Fibroblast of lung (primary cell): ENCODE data around the gene PNLDC1.
"Not testable (repeated sequence)": the region's sequence is repeated elsewhere in the genome, so short reads cannot be mapped to it uniquely, and the experiment has no call there.

Experiments used
- CTCF ChIP-seq, 2 donors: IDR thresholded peaks in 1 of 2; conservative IDR thresholded peaks in 1 of 2; 1 replicate in 1 of 2; 2 replicates in 1 of 2; pipeline ENCODE4 v1.5.1; 2011 to 2012; ENCODE audit warnings: low read length in 2 of 2, control low read depth in 1 of 2, inconsistent platforms in 1 of 2, low read depth in 1 of 2, mild to moderate bottlenecking in 1 of 2
- EZH2 ChIP-seq: IDR thresholded peaks from 2 replicates; pipeline ENCODE4 v1.5.1; 2012; ENCODE audit warnings: low read length, control low read depth, mild to moderate bottlenecking; ENCODE audit errors: missing control alignments

DNA sequence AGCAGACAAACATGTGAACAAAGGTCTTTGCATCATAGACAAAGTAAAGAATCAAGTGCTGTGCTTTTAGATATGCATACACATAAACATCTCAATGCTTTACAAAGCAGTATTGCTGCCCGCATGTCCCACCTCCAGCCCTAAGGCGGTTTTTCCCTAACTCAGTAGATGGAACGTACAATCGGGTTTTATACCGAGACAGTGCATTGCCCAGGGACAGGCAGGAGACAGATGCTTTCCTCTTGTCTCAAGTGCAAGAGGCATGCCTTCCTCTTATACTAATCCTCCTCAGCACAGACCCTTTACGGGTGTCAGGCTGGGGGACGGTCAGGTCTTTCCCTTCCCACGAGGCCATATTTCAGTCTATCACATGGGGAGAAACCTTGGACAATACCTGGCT lies 5.1 kb upstream of the PNLDC1 start:
- not testable (repeated sequence) for TF ChIP-seq CTCF (conservative IDR thresholded peaks at IDR 0.05 in 1 of 2, IDR thresholded peaks at IDR 0.05 in 1 of 2; ENCODE audit: low read depth in 1 of 2, low read length in 2 of 2); EZH2
